HEK293 (cell line): Measurements from ENCODE around the gene C5orf15.

Source experiments
- GLI2 ChIP-seq: fragments of 450-650 bp; formaldehyde crosslinking; IDR thresholded peaks from 2 replicates; pipeline ENCODE4; 2017; ENCODE audit warnings: missing biosample characterization, missing genetic modification characterization, low read depth, borderline replicate concordance
- HOXD13 ChIP-seq: sonication (generic); formaldehyde crosslinking; IDR thresholded peaks from 2 replicates; pipeline ENCODE4 v1.8.0; 2022; ENCODE audit warnings: missing genetic modification reagents, borderline replicate concordance
- SCRT2 ChIP-seq: fragments of 450-650 bp; formaldehyde crosslinking; IDR thresholded peaks from 2 replicates; pipeline ENCODE4 v1.5.1; 2016; ENCODE audit warnings: missing biosample characterization, missing genetic modification characterization
- ZFP37 ChIP-seq: fragments of 450-650 bp; formaldehyde crosslinking; IDR thresholded peaks from 2 replicates; pipeline ENCODE4 v1.5.1; 2016; ENCODE audit warnings: missing biosample characterization, missing genetic modification characterization
- ZIC2 ChIP-seq: fragments of 450-650 bp; formaldehyde crosslinking; IDR thresholded peaks from 2 replicates; pipeline ENCODE4 v1.5.1; 2016; ENCODE audit warnings: missing biosample characterization, missing genetic modification characterization
- ZNF140 ChIP-seq: fragments of 450-650 bp; formaldehyde crosslinking; IDR thresholded peaks from 2 replicates; pipeline ENCODE4 v1.5.1; 2016; ENCODE audit warnings: missing biosample characterization, missing genetic modification characterization
- ZNF2 ChIP-seq: fragments of 450-650 bp; formaldehyde crosslinking; IDR thresholded peaks from 2 replicates; pipeline ENCODE4 v1.5.1; 2016; ENCODE audit warnings: missing biosample characterization, missing genetic modification characterization
- ZNF211 ChIP-seq: fragments of 450-650 bp; formaldehyde crosslinking; IDR thresholded peaks from 2 replicates; pipeline ENCODE4 v1.5.1; 2016; ENCODE audit warnings: low read depth, missing biosample characterization, missing genetic modification characterization
- ZNF274 ChIP-seq, 2 experiments: fragments of 200-500 bp in 1 of 2; fragments of 450-650 bp in 1 of 2; sonication (Bioruptor generic) in 1 of 2; formaldehyde crosslinking in 1 of 2; IDR thresholded peaks; 2 replicates each; pipeline versions ENCODE4 v1.5.1 to v1.6.1; 2014 to 2016; ENCODE audit warnings: borderline replicate concordance in 1 of 2, inconsistent platforms in 1 of 2, low read length in 1 of 2, missing biosample characterization in 1 of 2, missing genetic modification characterization in 1 of 2
- ZNF311 ChIP-seq: fragments of 450-650 bp; formaldehyde crosslinking; IDR thresholded peaks from 2 replicates; pipeline ENCODE4 v1.5.1; 2017; ENCODE audit warnings: missing biosample characterization, missing genetic modification characterization, borderline replicate concordance
- ZNF335 ChIP-seq: fragments of 450-650 bp; formaldehyde crosslinking; conservative IDR thresholded peaks from 2 replicates; pipeline ENCODE4 v1.5.1; 2016; ENCODE audit warnings: missing biosample characterization, missing genetic modification characterization
- ZNF501 ChIP-seq: fragments of 450-650 bp; formaldehyde crosslinking; IDR thresholded peaks from 2 replicates; pipeline ENCODE4 v1.5.1; 2016; ENCODE audit warnings: missing biosample characterization, missing genetic modification characterization
- ZNF514 ChIP-seq: fragments of 450-650 bp; formaldehyde crosslinking; IDR thresholded peaks from 2 replicates; pipeline ENCODE4 v1.5.1; 2016; ENCODE audit warnings: missing biosample characterization, missing genetic modification characterization
- ZNF548 ChIP-seq: fragments of 450-650 bp; formaldehyde crosslinking; IDR thresholded peaks from 2 replicates; pipeline ENCODE4 v1.5.1; 2016; ENCODE audit warnings: missing biosample characterization, missing genetic modification characterization
- ZNF549 ChIP-seq: fragments of 450-650 bp; IDR thresholded peaks from 2 replicates; pipeline ENCODE4 v1.5.1; 2018; ENCODE audit warnings: missing biosample characterization, missing genetic modification characterization, mild to moderate bottlenecking, inconsistent platforms, moderate library complexity
- ZNF560 ChIP-seq: fragments of 450-650 bp; formaldehyde crosslinking; IDR thresholded peaks from 2 replicates; pipeline ENCODE4 v1.5.1; 2017; ENCODE audit warnings: missing biosample characterization, missing genetic modification characterization, borderline replicate concordance
- ZNF571 ChIP-seq: fragments of 450-650 bp; formaldehyde crosslinking; IDR thresholded peaks from 2 replicates; pipeline ENCODE4 v1.5.0; 2017; ENCODE audit warnings: missing biosample characterization, missing genetic modification characterization
- ZNF610 ChIP-seq: fragments of 450-650 bp; formaldehyde crosslinking; IDR thresholded peaks from 2 replicates; pipeline ENCODE4 v1.5.1; 2016; ENCODE audit warnings: missing biosample characterization, missing genetic modification characterization, borderline replicate concordance
- ZNF664 ChIP-seq: fragments of 450-650 bp; formaldehyde crosslinking; IDR thresholded peaks from 2 replicates; pipeline ENCODE4 v1.5.1; 2016; ENCODE audit warnings: missing biosample characterization, missing genetic modification characterization
- ZNF677 ChIP-seq: fragments of 450-650 bp; IDR thresholded peaks from 2 replicates; pipeline ENCODE4 v1.5.0; 2018; ENCODE audit warnings: missing biosample characterization, mild to moderate bottlenecking, missing genetic modification characterization, moderate library complexity
- ZNF707 ChIP-seq: fragments of 450-650 bp; formaldehyde crosslinking; IDR thresholded peaks from 2 replicates; pipeline ENCODE4 v1.5.1; 2016; ENCODE audit warnings: missing biosample characterization, missing genetic modification characterization
- ZNF791 ChIP-seq: fragments of 450-650 bp; formaldehyde crosslinking; IDR thresholded peaks from 2 replicates; pipeline ENCODE4 v1.5.1; 2016; ENCODE audit warnings: missing biosample characterization, missing genetic modification characterization
- ZNF843 ChIP-seq: fragments of 450-650 bp; formaldehyde crosslinking; IDR thresholded peaks from 2 replicates; pipeline ENCODE4 v1.5.1; 2016; ENCODE audit warnings: missing biosample characterization, missing genetic modification characterization
- TF ChIP-seq, protein P1 (sequence below): fragments of 450-650 bp; formaldehyde crosslinking; IDR thresholded peaks from 2 replicates; pipeline ENCODE4 v1.5.1; 2016; ENCODE audit warnings: missing biosample characterization, missing genetic modification characterization, borderline replicate concordance
- TF ChIP-seq, protein P2 (sequence below): fragments of 450-650 bp; formaldehyde crosslinking; IDR thresholded peaks from 2 replicates; pipeline ENCODE4 v1.5.1; 2017; ENCODE audit warnings: missing biosample characterization, missing genetic modification characterization
- TF ChIP-seq, protein P3 (sequence below): fragments of 450-650 bp; formaldehyde crosslinking; IDR thresholded peaks from 2 replicates; pipeline ENCODE4 v1.5.1; 2016; ENCODE audit warnings: missing biosample characterization, missing genetic modification characterization
- TF ChIP-seq, protein P4 (sequence below): fragments of 450-650 bp; formaldehyde crosslinking; IDR thresholded peaks from 2 replicates; pipeline ENCODE4; 2016; ENCODE audit warnings: missing biosample characterization, missing genetic modification characterization
- TF ChIP-seq, protein P5 (sequence below): fragments of 450-650 bp; formaldehyde crosslinking; IDR thresholded peaks from 2 replicates; pipeline ENCODE4 v1.5.1; 2017; ENCODE audit warnings: missing biosample characterization, missing genetic modification characterization
- TF ChIP-seq, protein P6 (sequence below): fragments of 450-650 bp; formaldehyde crosslinking; IDR thresholded peaks from 2 replicates; pipeline ENCODE4 v1.5.1; 2016; ENCODE audit warnings: missing biosample characterization, missing genetic modification characterization

C5orf15 gene

DNA sequence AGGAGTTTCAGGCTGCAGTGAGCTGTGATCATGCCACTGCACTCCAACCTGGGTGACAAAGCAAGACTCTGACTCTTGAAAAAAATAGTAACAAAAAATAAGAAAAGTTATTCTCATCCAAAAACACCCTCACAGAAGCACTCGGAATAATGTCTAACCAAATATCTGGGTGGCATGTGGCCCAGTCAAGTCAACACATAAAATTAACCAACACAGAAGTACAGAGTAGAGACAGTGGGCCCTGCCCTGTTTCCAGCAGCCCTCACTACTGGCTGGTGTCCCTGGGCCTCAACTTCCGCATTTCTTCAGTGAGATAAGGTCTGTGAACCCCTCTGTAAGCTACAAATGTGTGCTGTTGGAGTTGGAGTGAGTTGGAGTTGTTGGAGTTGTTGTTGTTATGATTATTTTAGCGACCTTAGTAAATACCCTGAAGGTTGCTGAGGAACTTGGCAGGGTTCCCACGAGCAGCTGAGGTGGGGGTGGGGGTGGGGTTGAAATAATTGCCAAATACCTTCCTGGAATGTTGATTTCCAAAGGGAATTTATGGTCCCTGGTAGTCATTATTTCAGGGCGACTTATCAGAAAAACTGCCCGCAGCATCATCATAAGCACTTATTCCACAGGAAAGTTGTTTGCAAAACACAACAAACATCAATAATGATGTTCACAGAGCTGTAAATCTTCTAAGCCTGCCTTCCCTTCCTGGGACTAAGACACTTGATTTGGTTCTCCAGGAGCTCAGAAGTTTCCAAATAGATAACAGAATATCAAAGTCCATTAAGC lies 30.2 kb downstream of the C5orf15 start (continued):
- TF ChIP-seq ZNF843 (tag by site-specific recombination): 0 out of 2 replicates have a peak, but pooled peaks have one; percentile 41
- TF ChIP-seq, protein P1, sequence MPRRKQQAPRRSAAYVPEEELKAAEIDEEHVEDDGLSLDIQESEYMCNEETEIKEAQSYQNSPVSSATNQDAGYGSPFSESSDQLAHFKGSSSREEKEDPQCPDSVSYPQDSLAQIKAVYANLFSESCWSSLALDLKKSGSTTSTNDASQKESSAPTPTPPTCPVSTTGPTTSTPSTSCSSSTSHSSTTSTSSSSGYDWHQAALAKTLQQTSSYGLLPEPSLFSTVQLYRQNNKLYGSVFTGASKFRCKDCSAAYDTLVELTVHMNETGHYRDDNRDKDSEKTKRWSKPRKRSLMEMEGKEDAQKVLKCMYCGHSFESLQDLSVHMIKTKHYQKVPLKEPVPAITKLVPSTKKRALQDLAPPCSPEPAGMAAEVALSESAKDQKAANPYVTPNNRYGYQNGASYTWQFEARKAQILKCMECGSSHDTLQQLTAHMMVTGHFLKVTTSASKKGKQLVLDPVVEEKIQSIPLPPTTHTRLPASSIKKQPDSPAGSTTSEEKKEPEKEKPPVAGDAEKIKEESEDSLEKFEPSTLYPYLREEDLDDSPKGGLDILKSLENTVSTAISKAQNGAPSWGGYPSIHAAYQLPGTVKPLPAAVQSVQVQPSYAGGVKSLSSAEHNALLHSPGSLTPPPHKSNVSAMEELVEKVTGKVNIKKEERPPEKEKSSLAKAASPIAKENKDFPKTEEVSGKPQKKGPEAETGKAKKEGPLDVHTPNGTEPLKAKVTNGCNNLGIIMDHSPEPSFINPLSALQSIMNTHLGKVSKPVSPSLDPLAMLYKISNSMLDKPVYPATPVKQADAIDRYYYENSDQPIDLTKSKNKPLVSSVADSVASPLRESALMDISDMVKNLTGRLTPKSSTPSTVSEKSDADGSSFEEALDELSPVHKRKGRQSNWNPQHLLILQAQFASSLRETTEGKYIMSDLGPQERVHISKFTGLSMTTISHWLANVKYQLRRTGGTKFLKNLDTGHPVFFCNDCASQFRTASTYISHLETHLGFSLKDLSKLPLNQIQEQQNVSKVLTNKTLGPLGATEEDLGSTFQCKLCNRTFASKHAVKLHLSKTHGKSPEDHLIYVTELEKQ (tag by site-specific recombination): no peak
- TF ChIP-seq, protein P2, sequence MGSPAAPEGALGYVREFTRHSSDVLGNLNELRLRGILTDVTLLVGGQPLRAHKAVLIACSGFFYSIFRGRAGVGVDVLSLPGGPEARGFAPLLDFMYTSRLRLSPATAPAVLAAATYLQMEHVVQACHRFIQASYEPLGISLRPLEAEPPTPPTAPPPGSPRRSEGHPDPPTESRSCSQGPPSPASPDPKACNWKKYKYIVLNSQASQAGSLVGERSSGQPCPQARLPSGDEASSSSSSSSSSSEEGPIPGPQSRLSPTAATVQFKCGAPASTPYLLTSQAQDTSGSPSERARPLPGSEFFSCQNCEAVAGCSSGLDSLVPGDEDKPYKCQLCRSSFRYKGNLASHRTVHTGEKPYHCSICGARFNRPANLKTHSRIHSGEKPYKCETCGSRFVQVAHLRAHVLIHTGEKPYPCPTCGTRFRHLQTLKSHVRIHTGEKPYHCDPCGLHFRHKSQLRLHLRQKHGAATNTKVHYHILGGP (tag by site-specific recombination): peak; percentile 87
- no peak for TF ChIP-seq ZNF707 (tag by site-specific recombination)
- TF ChIP-seq ZNF514 (tag by site-specific recombination): no peak
- no peak for TF ChIP-seq ZNF211 (tag by site-specific recombination)
- TF ChIP-seq, protein P3, sequence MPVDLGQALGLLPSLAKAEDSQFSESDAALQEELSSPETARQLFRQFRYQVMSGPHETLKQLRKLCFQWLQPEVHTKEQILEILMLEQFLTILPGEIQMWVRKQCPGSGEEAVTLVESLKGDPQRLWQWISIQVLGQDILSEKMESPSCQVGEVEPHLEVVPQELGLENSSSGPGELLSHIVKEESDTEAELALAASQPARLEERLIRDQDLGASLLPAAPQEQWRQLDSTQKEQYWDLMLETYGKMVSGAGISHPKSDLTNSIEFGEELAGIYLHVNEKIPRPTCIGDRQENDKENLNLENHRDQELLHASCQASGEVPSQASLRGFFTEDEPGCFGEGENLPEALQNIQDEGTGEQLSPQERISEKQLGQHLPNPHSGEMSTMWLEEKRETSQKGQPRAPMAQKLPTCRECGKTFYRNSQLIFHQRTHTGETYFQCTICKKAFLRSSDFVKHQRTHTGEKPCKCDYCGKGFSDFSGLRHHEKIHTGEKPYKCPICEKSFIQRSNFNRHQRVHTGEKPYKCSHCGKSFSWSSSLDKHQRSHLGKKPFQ (tag by site-specific recombination): no peak
- no peak for TF ChIP-seq ZNF140 (tag by site-specific recombination)
- no peak for TF ChIP-seq ZNF501 (tag by site-specific recombination)
- TF ChIP-seq ZNF548: no peak
- no peak for TF ChIP-seq ZNF274 (IDR thresholded peaks at IDR 0.05; ENCODE audit: low read length)
- no peak for TF ChIP-seq ZNF274 (tag by site-specific recombination; IDR thresholded peaks at IDR 0.05; ENCODE audit: borderline replicate concordance)
- no peak for TF ChIP-seq SCRT2
- no peak for TF ChIP-seq ZNF335 (tag by site-specific recombination)
- no peak for TF ChIP-seq ZNF311 (tag by site-specific recombination)
- no peak for TF ChIP-seq ZIC2 (tag by site-specific recombination)
- TF ChIP-seq ZNF560 (tag by site-specific recombination): no peak
- TF ChIP-seq HOXD13 (CRISPR knock-in tag): no peak
- TF ChIP-seq ZNF664 (tag by site-specific recombination): no peak
- TF ChIP-seq ZNF677 (tag by site-specific recombination): no peak
- no peak for TF ChIP-seq ZNF791
- TF ChIP-seq GLI2 (tag by site-specific recombination): peak; percentile 9; the same call in 1 of the 2 replicates
- TF ChIP-seq, protein P4, sequence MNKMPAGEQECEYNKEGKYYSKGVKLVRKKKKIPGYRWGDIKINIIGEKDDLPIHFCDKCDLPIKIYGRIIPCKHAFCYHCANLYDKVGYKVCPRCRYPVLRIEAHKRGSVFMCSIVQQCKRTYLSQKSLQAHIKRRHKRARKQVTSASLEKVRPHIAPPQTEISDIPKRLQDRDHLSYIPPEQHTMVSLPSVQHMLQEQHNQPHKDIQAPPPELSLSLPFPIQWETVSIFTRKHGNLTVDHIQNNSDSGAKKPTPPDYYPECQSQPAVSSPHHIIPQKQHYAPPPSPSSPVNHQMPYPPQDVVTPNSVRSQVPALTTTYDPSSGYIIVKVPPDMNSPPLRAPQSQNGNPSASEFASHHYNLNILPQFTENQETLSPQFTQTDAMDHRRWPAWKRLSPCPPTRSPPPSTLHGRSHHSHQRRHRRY: no peak
- no peak for TF ChIP-seq ZNF571 (tag by site-specific recombination)
- no peak for TF ChIP-seq ZNF2
- TF ChIP-seq, protein P5, sequence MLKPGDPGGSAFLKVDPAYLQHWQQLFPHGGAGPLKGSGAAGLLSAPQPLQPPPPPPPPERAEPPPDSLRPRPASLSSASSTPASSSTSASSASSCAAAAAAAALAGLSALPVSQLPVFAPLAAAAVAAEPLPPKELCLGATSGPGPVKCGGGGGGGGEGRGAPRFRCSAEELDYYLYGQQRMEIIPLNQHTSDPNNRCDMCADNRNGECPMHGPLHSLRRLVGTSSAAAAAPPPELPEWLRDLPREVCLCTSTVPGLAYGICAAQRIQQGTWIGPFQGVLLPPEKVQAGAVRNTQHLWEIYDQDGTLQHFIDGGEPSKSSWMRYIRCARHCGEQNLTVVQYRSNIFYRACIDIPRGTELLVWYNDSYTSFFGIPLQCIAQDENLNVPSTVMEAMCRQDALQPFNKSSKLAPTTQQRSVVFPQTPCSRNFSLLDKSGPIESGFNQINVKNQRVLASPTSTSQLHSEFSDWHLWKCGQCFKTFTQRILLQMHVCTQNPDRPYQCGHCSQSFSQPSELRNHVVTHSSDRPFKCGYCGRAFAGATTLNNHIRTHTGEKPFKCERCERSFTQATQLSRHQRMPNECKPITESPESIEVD (tag by site-specific recombination): peak; percentile 93
- no peak for TF ChIP-seq ZNF549 (tag by site-specific recombination)
- TF ChIP-seq, protein P6, sequence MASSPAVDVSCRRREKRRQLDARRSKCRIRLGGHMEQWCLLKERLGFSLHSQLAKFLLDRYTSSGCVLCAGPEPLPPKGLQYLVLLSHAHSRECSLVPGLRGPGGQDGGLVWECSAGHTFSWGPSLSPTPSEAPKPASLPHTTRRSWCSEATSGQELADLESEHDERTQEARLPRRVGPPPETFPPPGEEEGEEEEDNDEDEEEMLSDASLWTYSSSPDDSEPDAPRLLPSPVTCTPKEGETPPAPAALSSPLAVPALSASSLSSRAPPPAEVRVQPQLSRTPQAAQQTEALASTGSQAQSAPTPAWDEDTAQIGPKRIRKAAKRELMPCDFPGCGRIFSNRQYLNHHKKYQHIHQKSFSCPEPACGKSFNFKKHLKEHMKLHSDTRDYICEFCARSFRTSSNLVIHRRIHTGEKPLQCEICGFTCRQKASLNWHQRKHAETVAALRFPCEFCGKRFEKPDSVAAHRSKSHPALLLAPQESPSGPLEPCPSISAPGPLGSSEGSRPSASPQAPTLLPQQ: peak; percentile 35; the same call in 1 of the 2 replicates
- no peak for TF ChIP-seq ZFP37
- TF ChIP-seq ZNF610: no peak
